Measurements from ENCODE around the gene HSD17B8. TPM values are rescaled to one million over a fixed set of nuclear protein-coding genes. Genes with fewer than 3 reads are reported as not detected.
A peak's percentile ranks its signal among the peaks of the same experiment; 100 is the strongest.

HSD17B8 gene
- total and polyA plus RNA-seq, 2 donors (not counting 1 experiment from before 2014, with no cell fraction given) = 10.8 to 25.5 TPM

- under 1% methylated on average over 59 of the region's 68 CpGs for WGBS (ENCODE audit: insufficient coverage)
- peaks cover 0 to 42% of the 10 kb centered on the region in 2 experiments for H3K36me3 ChIP-seq (replicated peaks in 1 of 2; ENCODE audit: control extremely low read depth in 1 of 2, control insufficient read depth in 1 of 2, extremely low read depth in 1 of 2, insufficient read depth in 2 of 2, low read length in 1 of 2)
- CTCF ChIA-PET = interaction anchor here (0.9 kb wide), 1 partner anchor 88 kb away, joined by 3 read pairs; the partner anchor contains the start of gene WDR46
Observed at GRCh38 chr6:33200219-33201146, 4.0 kb upstream of the HSD17B8 start, which contains the start of the genes RXRB and SLC39A7. RXRB (minus strand) TSS chr6:33200665; CDS start chr6:33200476, 189 bp downstream. SLC39A7 (plus strand) TSS chr6:33200867; CDS start chr6:33201246, 379 bp downstream.

More at GRCh38 chr6:33200219-33201146, 4.0 kb upstream of the HSD17B8 start, which contains the start of the genes RXRB and SLC39A7:
- H3K27me3 ChIP-seq (replicated peaks in 1 of 4; ENCODE audit: control extremely low read depth in 1 of 4, control insufficient read depth in 3 of 4, insufficient read depth in 4 of 4, low read length in 3 of 4) = no peaks in the 10 kb centered on the region
- peak within 1 kb of the TSS; percentile 75 for H3K9ac ChIP-seq (ENCODE audit: low read length)
- H3K4me1 ChIP-seq (ENCODE audit: control insufficient read depth in 2 of 2, insufficient read depth in 2 of 2, low read length in 2 of 2) = peaks cover 30 to 57% of the 10 kb centered on the region in 2 donors
- DNase-seq (peak; percentile 100), ATAC-seq (ENCODE audit: low read depth) (peak; percentile 74)
- H2AFZ ChIP-seq (ENCODE audit: insufficient read depth, low read depth, low read length, poor library complexity, severe bottlenecking) = peak within 1 kb of the TSS; percentile 79
- H3K27ac Mint-ChIP-seq = peak within 1 kb of the TSS; percentile 99
- H3K4me2 ChIP-seq (replicated peaks; ENCODE audit: low read depth, low read length, poor library complexity, severe bottlenecking) = peak within 1 kb of the TSS; percentile 78
- no peaks in the 10 kb centered on the region for H3K9me3 Mint-ChIP-seq (ENCODE audit: insufficient read depth)
- H3K27me3 Mint-ChIP-seq = no peaks in the 10 kb centered on the region
- no peaks in the 10 kb centered on the region for H3K9me3 ChIP-seq (ENCODE audit: control extremely low read depth in 1 of 3, control insufficient read depth in 2 of 3, insufficient read depth in 1 of 3, low read length in 2 of 3)
- H3K79me2 ChIP-seq (ENCODE audit: control insufficient read depth, insufficient read depth, low read length) = peaks cover 55% of the 10 kb centered on the region
- POLR2A ChIA-PET = interaction anchor here (0.7 to 1.5 kb wide), 9 partner anchors 8 to 369 kb away, joined by 3 to 13 read pairs (median 5); partner anchors contain the start of genes COL11A2, PHF1, RGL2 and RING1
- peaks cover 71% of the 10 kb centered on the region for H3K4me1 Mint-ChIP-seq
- H3K27ac ChIP-seq (ENCODE audit: low read length in 2 of 2) = peak within 1 kb of the TSS; percentile 93 to 94
- peak within 1 kb of the TSS; percentile 83 to 99 (median 95) for H3K4me3 ChIP-seq (ENCODE audit: control extremely low read depth in 1 of 5, extremely low read depth in 1 of 5, insufficient read depth in 1 of 5, low read depth in 2 of 5, low read length in 4 of 5)
- no peak for TF ChIP-seq CTCF (IDR thresholded peaks at IDR 0.05)
- TF ChIP-seq EZH2 (IDR thresholded peaks at IDR 0.05; ENCODE audit: borderline replicate concordance, insufficient read depth, low read depth, low read length, poor library complexity, severe bottlenecking) = no peak
- intact Hi-C loops (cut with micrococcal nuclease) = loop anchor here (1.0 to 10.0 kb wide), 9 partner anchors 8 to 1226 kb away; partner anchors contain the start of genes AGPAT1, CUTA, DXO and PFDN6
- H4K20me1 ChIP-seq (ENCODE audit: control insufficient read depth, insufficient read depth, low read length, poor library complexity, severe bottlenecking) = peaks cover 25% of the 10 kb centered on the region
- peak within 1 kb of the TSS; percentile 99 for H3K4me3 Mint-ChIP-seq

Measured in B cell (primary cell).